ENCODE results near the gene BANF1. TPM values are rescaled to one million over a fixed set of nuclear protein-coding genes. Genes with fewer than 3 reads are reported as not detected.

The BANF1 gene
- total and polyA plus RNA-seq, 2 of the 13 experiments (the other 11 are each of a cell fraction or from before 2014, with no cell fraction given): 40.5 to 86.5 TPM

- Histone ChIP-seq H3K4me3 (replicated peaks in 1 of 3; ENCODE audit: insufficient read depth in 1 of 3, low read depth in 2 of 3, low read length in 3 of 3) (no peak overlapping the region), H2AFZ (ENCODE audit: low read length) (no peak overlapping the region), H3K27ac (ENCODE audit: extremely low read length, insufficient read depth, low read length) (no peak overlapping the region), H3K36me3 (replicated peaks in 1 of 2; ENCODE audit: control insufficient read depth in 1 of 2, insufficient read depth in 2 of 2, low read length in 2 of 2) (peaks cover 5 to 19% of the 10 kb centered on the region in 2 experiments; a peak in 4 of 5 replicates), H3K9me3 (ENCODE audit: low read length) (no peaks in the 10 kb centered on the region), H3K4me1 (ENCODE audit: insufficient read depth, low read length) (peaks cover 7% of the 10 kb centered on the region), H3K27me3 (ENCODE audit: control insufficient read depth in 1 of 2, insufficient read depth in 2 of 2, low read length in 2 of 2) (no peaks in the 10 kb centered on the region; a peak in 1 of 5 replicates), H3K79me2 (ENCODE audit: insufficient read depth, low read length) (no peaks in the 10 kb centered on the region), H3K9ac (ENCODE audit: insufficient read depth, low read depth, low read length) (no peak overlapping the region), H4K20me1 (ENCODE audit: insufficient read depth, low read length) (no peaks in the 10 kb centered on the region), H3K4me2 (ENCODE audit: low read depth, low read length) (no peak overlapping the region)
- no TSS peak for BruUV-seq (replicated peaks)
- ATAC-seq (no peak), FAIRE-seq (no peak), DNase-seq (ENCODE audit: low spot score) (no peak)
- CTCF ChIA-PET (ENCODE audit: low intra/inter-chr PET ratio, low total read pairs): no interaction called here
- no peak for TF ChIP-seq ZNF317 (CRISPR knock-in tag; IDR thresholded peaks at IDR 0.05)
- TF ChIP-seq SAP130 (CRISPR knock-in tag; IDR thresholded peaks at IDR 0.05; ENCODE audit: low read depth): no peak
- no peak for TF ChIP-seq STAT5B (CRISPR knock-in tag; IDR thresholded peaks at IDR 0.05)
- TF ChIP-seq AGO2 (optimal IDR thresholded peaks at IDR 0.05; ENCODE audit: low read depth, low read length): peak; percentile 27
- TF ChIP-seq CBFB (CRISPR knock-in tag; IDR thresholded peaks at IDR 0.05): no peak
- no peak for TF ChIP-seq TCF7L2 (IDR thresholded peaks at IDR 0.05; ENCODE audit: low read depth, low read length)
- TF ChIP-seq ZNF232 (CRISPR knock-in tag; IDR thresholded peaks at IDR 0.05; ENCODE audit: borderline replicate concordance): no peak
- TF ChIP-seq ZFY (CRISPR knock-in tag; IDR thresholded peaks at IDR 0.05): no peak
- intact Hi-C loops (cut with micrococcal nuclease; ENCODE audit: unreplicated experiment): no loop called here
- POLR2A ChIA-PET: no interaction called here
- 96% methylated on average over 30 of the region's 34 CpGs for WGBS (ENCODE audit: low lambda C conversion rate)
- in situ Hi-C loops (cut with HindIII; ENCODE audit: extremely low pct_ligation_motif_present, low pct_unique_long_range_greater_than_20kb): no loop called here
Observed at GRCh38 chr11:65978391-65979238, 23.7 kb upstream of the BANF1 start.

GRCh38 chr11:65979261-65979759 is 23.0 kb upstream of the BANF1 start:
- Histone ChIP-seq H3K27me3 (ENCODE audit: control insufficient read depth in 1 of 2, insufficient read depth in 2 of 2, low read length in 2 of 2) (no peaks in the 10 kb centered on the region; a peak in 1 of 5 replicates), H3K27ac (ENCODE audit: extremely low read length, insufficient read depth, low read length) (no peak overlapping the region), H3K36me3 (replicated peaks in 1 of 2; ENCODE audit: control insufficient read depth in 1 of 2, insufficient read depth in 2 of 2, low read length in 2 of 2) (peaks cover 5 to 18% of the 10 kb centered on the region in 2 experiments; a peak in 4 of 5 replicates), H3K79me2 (ENCODE audit: insufficient read depth, low read length) (no peaks in the 10 kb centered on the region), H3K9me3 (ENCODE audit: low read length) (no peaks in the 10 kb centered on the region), H3K4me3 (replicated peaks in 1 of 3; ENCODE audit: insufficient read depth in 1 of 3, low read depth in 2 of 3, low read length in 3 of 3) (no peak overlapping the region), H3K4me2 (ENCODE audit: low read depth, low read length) (no peak overlapping the region), H4K20me1 (ENCODE audit: insufficient read depth, low read length) (no peaks in the 10 kb centered on the region), H2AFZ (ENCODE audit: low read length) (no peak overlapping the region), H3K4me1 (ENCODE audit: insufficient read depth, low read length) (peaks cover 14% of the 10 kb centered on the region), H3K9ac (ENCODE audit: insufficient read depth, low read depth, low read length) (no peak overlapping the region)
- ChIA-PET CTCF (ENCODE audit: low intra/inter-chr PET ratio, low total read pairs) (no interaction called here), POLR2A (no interaction called here)
- FAIRE-seq (no peak), ATAC-seq (no peak), DNase-seq (ENCODE audit: low spot score) (no peak)
- 95% methylated on average over 7 of the region's 10 CpGs for WGBS (ENCODE audit: low lambda C conversion rate)
- intact Hi-C loops (cut with micrococcal nuclease; ENCODE audit: unreplicated experiment) (no loop called here), in situ Hi-C loops (cut with HindIII; ENCODE audit: extremely low pct_ligation_motif_present, low pct_unique_long_range_greater_than_20kb) (no loop called here)
- BruUV-seq (replicated peaks): no TSS peak
- TF ChIP-seq RFX1 (IDR thresholded peaks at IDR 0.05) (no peak), HNF4A (CRISPR knock-in tag; IDR thresholded peaks at IDR 0.05) (no peak), NCOA1 (CRISPR knock-in tag; IDR thresholded peaks at IDR 0.05) (no peak), IRF9 (CRISPR knock-in tag; IDR thresholded peaks at IDR 0.05; ENCODE audit: borderline replicate concordance) (no peak), ZNF34 (CRISPR knock-in tag; IDR thresholded peaks at IDR 0.05; ENCODE audit: borderline replicate concordance) (no peak), MYC (CRISPR knock-in tag; IDR thresholded peaks at IDR 0.05; ENCODE audit: borderline replicate concordance) (no peak), AFF4 (CRISPR knock-in tag; IDR thresholded peaks at IDR 0.05) (no peak)

Measured in HepG2 (cell line).